Measurements from ENCODE around the gene LAMA1.

The LAMA1 gene

GRCh38 chr18:7038330-7038851 lies 79.2 kb downstream of the LAMA1 start:
- peak; percentile 79 for DNase-seq

DNA sequence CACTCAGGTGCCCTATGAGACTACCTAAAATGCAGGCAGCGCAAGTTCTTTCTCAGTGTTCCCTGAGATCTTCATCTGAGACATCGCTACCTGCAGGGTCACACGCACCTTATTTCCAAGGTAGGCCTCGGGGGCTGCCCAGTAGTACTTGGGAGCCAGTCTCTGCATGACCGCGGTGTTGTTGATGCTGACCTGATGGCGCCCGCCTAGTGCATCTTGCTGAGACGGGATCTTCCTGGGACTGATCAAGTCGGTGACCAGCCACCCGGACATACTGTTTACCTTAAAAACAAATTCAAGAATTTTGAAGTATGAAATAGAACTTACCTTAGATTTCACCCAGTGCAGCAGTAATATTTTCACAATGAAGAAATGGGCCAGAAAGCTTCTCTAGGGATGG lies 80.1 kb downstream of the LAMA1 start:
- no peak for DNase-seq

GRCh38 chr18:7035807-7036206 lies 81.8 kb downstream of the LAMA1 start:
- DNase-seq: no peak

GRCh38 chr18:7034924-7035323 lies 82.7 kb downstream of the LAMA1 start:
- no peak for DNase-seq

DNA sequence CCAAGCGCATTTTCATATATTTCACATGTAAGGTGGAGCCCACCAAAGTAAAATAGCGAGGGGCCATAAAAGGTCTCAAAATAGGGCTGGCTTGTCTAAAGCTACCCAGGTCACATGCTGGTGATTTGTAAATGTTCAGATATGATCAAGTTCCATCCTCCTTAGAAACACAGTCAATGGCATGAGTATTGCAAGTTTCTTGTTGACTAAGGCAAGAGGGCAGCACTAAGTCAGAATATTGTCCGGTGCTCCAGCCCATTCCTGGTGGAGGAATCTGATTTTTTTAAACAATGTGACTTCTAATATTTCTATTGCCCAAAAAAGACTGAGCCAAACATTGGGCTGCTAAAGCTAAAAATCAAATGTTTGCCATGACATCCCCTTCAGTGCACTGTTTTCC lies 85.1 kb downstream of the LAMA1 start:
- DNase-seq: no peak

GRCh38 chr18:7028625-7029024 lies 89.0 kb downstream of the LAMA1 start:
- no peak for DNase-seq

- no peak for DNase-seq
These were observed 92.4 kb downstream of the LAMA1 start for GRCh38 chr18:7025194-7025593.

GRCh38 chr18:7023581-7023980 lies 94.0 kb downstream of the LAMA1 start:
- no peak for DNase-seq

DNA sequence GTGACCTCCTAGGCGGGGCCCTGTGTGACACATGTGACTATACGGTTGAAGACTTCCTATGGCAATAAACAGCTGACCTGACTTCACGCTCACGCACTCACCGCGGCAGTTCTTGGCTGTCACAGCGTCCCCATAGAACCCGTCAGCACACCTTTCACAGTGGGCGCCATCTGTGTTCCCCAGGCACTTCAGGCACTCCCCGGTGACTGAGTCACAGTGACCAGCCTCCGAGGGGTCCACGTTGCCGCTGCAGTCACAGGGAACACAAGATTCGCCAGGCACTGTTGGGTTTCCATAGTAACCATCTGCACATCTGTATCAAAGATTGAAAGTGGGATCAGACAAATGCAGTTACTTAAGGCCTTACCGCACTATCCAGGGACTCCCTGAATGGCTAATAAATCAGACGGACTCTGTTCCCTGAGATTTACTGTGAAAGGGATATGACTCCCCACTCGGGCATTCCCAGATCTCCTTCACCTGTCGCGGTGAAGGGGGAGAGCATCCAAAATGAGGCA lies 94.5 kb downstream of the LAMA1 start:
- no peak for DNase-seq

DNA sequence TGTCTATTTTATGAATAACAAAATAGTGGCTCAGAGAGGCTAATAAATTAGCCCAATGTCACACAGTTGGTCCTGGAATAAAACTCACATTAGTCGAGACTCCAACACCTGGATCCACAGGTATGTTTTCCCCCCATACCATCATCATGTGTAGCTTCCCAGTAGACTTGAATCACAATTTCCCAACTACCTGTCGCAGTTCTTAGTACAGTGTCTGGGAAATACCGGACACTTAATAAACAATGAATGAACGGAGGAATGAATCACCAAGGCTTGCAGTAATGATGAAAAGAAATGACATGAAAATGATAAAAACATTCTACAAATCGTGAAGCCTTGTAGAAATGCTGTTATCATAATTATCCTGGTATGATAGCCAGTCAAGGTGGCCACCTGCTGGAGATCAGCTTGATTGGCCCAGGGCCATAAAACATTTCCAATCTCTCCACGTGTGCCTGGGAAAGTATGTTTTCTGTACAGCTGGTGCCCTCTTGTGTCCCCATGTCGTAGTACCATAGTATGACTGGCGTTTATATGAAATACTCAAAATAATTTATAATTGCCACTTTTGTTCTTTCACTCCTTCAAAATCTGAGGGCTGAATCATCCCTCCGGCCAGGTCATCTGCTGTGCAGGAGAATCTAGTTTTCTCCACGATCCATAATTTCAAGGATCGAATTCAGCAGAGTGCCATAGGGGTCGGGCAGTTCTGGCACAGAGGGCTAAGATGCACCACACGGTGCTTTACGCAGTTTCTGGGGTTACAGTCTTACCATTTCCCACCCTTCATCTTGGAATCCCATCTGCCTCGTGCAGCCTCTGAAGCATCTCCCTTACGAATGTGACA lies 95.4 kb downstream of the LAMA1 start:
- DNase-seq: peak; percentile 83

- no peak for DNase-seq
These were observed 96.4 kb downstream of the LAMA1 start for GRCh38 chr18:7020995-7021777.

DNA sequence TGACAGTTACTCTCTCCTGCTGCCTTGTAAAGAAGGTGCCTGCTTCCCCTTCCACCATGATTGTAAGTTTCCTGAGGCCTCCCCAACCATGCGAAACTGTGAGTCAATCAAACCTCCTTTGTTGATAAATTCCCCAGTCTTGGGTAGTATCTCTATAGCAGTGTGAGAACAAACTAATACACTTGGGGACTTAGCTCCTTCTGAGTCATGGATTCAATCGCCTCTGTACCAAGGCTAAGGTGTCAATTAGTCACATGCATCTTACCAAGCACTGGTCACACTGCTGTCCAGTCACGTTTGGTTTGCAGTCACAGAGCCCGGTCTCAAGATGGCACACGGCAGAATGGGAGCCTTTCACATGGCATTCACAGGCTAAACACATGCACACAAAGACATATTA lies 100.6 kb downstream of the LAMA1 start:
- no peak for DNase-seq

GRCh38 chr18:7011142-7011541 lies 106.5 kb downstream of the LAMA1 start:
- DNase-seq: no peak

DNA sequence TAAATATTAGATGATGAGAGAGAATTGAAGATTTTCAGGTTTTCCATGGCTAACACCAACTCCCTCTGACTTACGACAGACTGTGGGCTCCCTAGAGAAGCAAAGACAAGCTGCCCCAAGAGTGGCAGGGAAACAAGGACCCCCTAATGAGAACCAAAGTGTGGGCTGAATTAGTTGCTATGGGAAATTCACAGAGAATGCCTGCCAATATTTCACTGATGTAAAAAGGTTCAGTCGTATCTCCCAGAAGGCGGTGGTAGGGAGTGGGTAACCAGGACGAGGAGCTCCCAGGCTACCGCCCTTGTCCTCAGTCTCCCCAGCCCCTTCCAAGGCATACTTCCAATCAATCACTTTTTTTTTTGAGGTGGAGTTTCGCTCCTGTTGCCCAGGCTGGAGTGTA lies 113.6 kb downstream of the LAMA1 start:
- DNase-seq: peak; percentile 87

DNA sequence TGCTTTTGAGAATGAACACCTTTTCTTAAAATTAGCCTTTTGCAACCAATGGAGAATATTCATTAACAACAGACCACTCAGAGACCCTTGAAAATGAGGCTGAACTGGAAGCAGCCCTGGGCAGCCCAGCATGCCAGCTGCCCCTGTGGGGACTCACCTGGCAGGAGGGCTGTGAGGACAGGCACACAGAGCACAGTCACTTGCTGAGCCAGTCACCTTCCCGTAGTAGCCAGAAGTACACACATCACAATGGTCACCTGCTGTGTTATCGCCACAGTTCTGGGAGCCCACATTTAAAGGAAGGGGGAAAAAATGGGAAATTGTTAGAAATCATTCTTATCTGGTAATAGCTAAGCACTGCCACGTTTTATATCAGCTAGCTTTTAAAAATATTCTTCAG lies 115.5 kb downstream of the LAMA1 start:
- peak; percentile 62 for DNase-seq

GRCh38 chr18:7000484-7001096 lies 117.0 kb downstream of the LAMA1 start:
- peak; percentile 62 for DNase-seq

- DNase-seq: no peak
These were observed 119.8 kb downstream of the LAMA1 start for GRCh38 chr18:6997808-6998207.

- no peak for DNase-seq
These were observed 122.7 kb downstream of the LAMA1 start for GRCh38 chr18:6994771-6995430.

- no peak for DNase-seq
These were observed 123.4 kb downstream of the LAMA1 start for GRCh38 chr18:6994056-6994770.

DNA sequence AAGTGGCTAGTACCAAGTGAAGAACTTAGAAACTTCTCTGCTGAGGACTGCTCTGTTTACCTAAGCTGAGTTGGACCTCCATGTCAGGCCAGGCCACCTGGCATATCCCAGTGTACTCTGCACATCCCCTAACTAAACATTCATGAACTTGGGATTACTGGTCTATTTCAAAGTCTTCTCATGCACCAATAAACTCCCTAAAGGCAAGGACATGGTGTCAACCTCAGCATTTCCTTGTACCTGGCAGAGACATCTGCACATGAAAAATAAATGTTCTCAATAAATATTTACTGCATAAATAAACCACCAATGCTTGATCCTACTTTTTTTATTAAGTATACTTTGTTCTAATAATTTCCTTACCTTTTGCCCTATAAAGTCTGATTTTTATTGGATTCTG lies 124.8 kb downstream of the LAMA1 start:
- DNase-seq: no peak

DNA sequence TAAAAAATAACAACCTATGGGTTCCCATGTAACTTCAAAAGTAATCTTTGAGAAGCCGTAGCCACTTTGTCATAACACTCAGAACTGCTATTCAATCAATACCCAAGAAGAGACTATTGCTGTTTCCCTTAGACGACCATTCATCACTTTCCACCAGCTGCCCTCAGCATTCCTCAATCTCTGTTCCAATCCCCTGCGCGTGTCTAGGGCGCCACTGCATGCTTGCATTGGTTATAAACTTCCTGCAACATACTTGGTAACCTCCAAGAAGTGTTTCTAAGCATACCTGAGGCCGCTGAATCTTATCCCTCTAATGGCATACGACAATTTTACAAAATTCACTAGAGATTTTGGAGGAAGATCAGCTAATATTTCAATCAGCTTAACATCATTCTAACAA lies 134.2 kb downstream of the LAMA1 start:
- no peak for DNase-seq

DNA sequence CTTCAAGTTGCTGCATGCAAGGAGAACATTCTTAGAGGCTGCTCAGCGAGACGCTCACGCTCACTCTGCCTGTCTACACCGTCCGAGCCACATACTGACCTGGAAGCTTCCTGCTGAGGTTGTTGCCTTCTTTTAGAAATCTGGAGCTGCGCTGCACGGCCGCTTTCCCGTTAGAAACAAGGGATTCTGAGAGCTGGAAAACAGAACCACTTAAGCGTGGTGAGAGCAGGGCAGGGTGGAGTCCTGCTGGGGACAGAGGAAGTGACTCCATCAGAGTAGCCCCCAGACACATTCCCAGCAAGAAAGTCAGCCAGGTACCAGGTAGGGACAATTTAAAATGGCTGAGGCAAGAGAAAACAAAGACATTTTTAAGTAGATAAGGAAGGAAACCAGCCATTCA lies 135.2 kb downstream of the LAMA1 start:
- no peak for DNase-seq
